DND-41 (cell line): ENCODE data around the gene SLC18A3.

Experiments
- CTCF ChIP-seq: IDR thresholded peaks from 2 replicates; pipeline ENCODE4 v1.5.1; 2012; ENCODE audit warnings: borderline replicate concordance, low read length, moderate library complexity, mild to moderate bottlenecking; ENCODE audit not compliant: poor library complexity, severe bottlenecking; ENCODE audit errors: extremely low read depth
- EZH2 ChIP-seq: IDR thresholded peaks from 3 replicates; pipeline ENCODE4 v1.6.1; 2012; ENCODE audit warnings: borderline replicate concordance, low read depth, mild to moderate bottlenecking, moderate library complexity, low read length, inconsistent platforms; ENCODE audit not compliant: severe bottlenecking

- TF ChIP-seq CTCF (no peak), EZH2 (no peak)
Measured at GRCh38 chr10:49595003-49595712, 15.0 kb upstream of the SLC18A3 start.
